NCI-H1694 (cell line): Measurements from ENCODE around the gene C1orf53.
"Not testable (repeated sequence)": the region's sequence is repeated elsewhere in the genome, so short reads cannot be mapped to it uniquely, and the experiment has no call there.

ENCODE experiments used
- DNase-seq: peaks from one replicate; lab custom pipeline; 2025; lab: John Stamatoyannopoulos, UW

The C1orf53 gene

GRCh38 chr1:197902454-197903195, at the start of gene C1orf53:
Gene C1orf53, plus strand, starts transcription at chr1:197902630. Its CDS starts 20 bp downstream, at chr1:197902650.
- DNase-seq: peak; percentile 76

- DNase-seq: not testable (repeated sequence)
These were observed 46.7 kb upstream of the C1orf53 start for GRCh38 chr1:197855751-197856150.

- DNase-seq: no peak
These were observed 45.0 kb upstream of the C1orf53 start for GRCh38 chr1:197857477-197857876.

- no peak for DNase-seq
These were observed 43.4 kb upstream of the C1orf53 start for GRCh38 chr1:197859024-197859423.

GRCh38 chr1:197862221-197862620, 40.2 kb upstream of the C1orf53 start:
- no peak for DNase-seq

GRCh38 chr1:197862671-197863070, 39.8 kb upstream of the C1orf53 start:
- no peak for DNase-seq

- DNase-seq: no peak
These were observed 36.6 kb upstream of the C1orf53 start for GRCh38 chr1:197865809-197866208.

- peak; percentile 47 for DNase-seq
These were observed 33.5 kb upstream of the C1orf53 start for GRCh38 chr1:197868751-197869489.

GRCh38 chr1:197869490-197870077, 32.8 kb upstream of the C1orf53 start:
- no peak for DNase-seq

- no peak for DNase-seq
These were observed 25.5 kb upstream of the C1orf53 start for GRCh38 chr1:197876894-197877293.

- not testable (repeated sequence) for DNase-seq
These were observed 22.0 kb upstream of the C1orf53 start for GRCh38 chr1:197880385-197880784.

GRCh38 chr1:197882241-197882640, 20.2 kb upstream of the C1orf53 start:
- not testable (repeated sequence) for DNase-seq

- DNase-seq: no peak
These were observed 18.3 kb upstream of the C1orf53 start for GRCh38 chr1:197884173-197884572.

GRCh38 chr1:197890936-197891335, 11.5 kb upstream of the C1orf53 start:
- no peak for DNase-seq

GRCh38 chr1:197892684-197893083, 9.7 kb upstream of the C1orf53 start:
- no peak for DNase-seq

GRCh38 chr1:197896301-197896700, 6.1 kb upstream of the C1orf53 start:
- no peak for DNase-seq

- no peak for DNase-seq
These were observed 3.4 kb upstream of the C1orf53 start for GRCh38 chr1:197899037-197899436.

- DNase-seq: peak; percentile 11
These were observed 338 bp upstream of the C1orf53 start for GRCh38 chr1:197902131-197902453.

GRCh38 chr1:197903196-197903514, 725 bp downstream of the C1orf53 start:
- DNase-seq: no peak

GRCh38 chr1:197904126-197904787, 1.8 kb downstream of the C1orf53 start:
- DNase-seq: no peak

GRCh38 chr1:197905699-197906351, 3.4 kb downstream of the C1orf53 start:
- no peak for DNase-seq
